HCT116 (cell line): ENCODE data around the gene STIM2. TPM values are rescaled to one million over a fixed set of nuclear protein-coding genes. Genes with fewer than 3 reads are reported as not detected.

Experiments
- ATAC-seq: fragments of 200-7000 bp; cut with Tn5 transposase; 2 replicates; pipeline ENCODE4 v1.9.1; 2020; ENCODE audit warnings: mild to moderate bottlenecking, moderate library complexity
- BruUV-seq: library from RNA; stranded (reverse); fragments of 400-500 nt; replicated peaks from 2 replicates; lab custom pipeline; 2021; lab: Mats Ljungman, UMichigan
- CTCF ChIA-PET: fragments of 300-600 bp; sonication (Branson Sonifier 250); formaldehyde crosslinking; loops from one replicate; lab custom pipeline; 2021; ENCODE audit warnings: antibody characterized with exemption; lab: Charles Lee
- POLR2A ChIA-PET: fragments of 300-600, 350-600 bp; sonication (Branson Sonifier 250); formaldehyde crosslinking; loops from one replicate; lab custom pipeline; 2021; ENCODE audit warnings: antibody characterized with exemption; lab: Charles Lee
- RAD21 ChIA-PET, 2 experiments: fragments of 300-600 bp; sonication (Branson Sonifier 250); formaldehyde crosslinking; loops; one replicate each; lab custom pipeline; 2023; ENCODE audit warnings: low total read pairs in 2 of 2; ENCODE audit not compliant: uncharacterized antibody in 2 of 2, unreplicated experiment in 2 of 2, low non-redundant PET in 1 of 2; lab: Charles Lee
- DNase-seq: peaks from one replicate; pipeline ENCODE4 v3.0.0-alpha.2; 2010; ENCODE audit warnings: low read depth, low spot score
- H2AFZ ChIP-seq: fragments of 200-600 bp; shearing (Covaris generic), sonication (generic); 2 replicates; pipeline ENCODE4 v1.6.1; 2017; ENCODE audit warnings: low read depth, mixed run types, mixed read lengths, antibody characterized with exemption, low read length; ENCODE audit not compliant: poor library complexity, severe bottlenecking
- H3K27ac ChIP-seq: 2 replicates; pipeline ENCODE4 v1.5.1; 2012; ENCODE audit warnings: low read depth, low read length
- H3K27me3 ChIP-seq: fragments of 200-600 bp; sonication (generic); 2 replicates; pipeline ENCODE4 v1.6.1; 2016; ENCODE audit warnings: mixed run types, low read length, mixed read lengths; ENCODE audit not compliant: insufficient read depth
- H3K36me3 ChIP-seq, 2 experiments: fragments of 200-500 bp in 1 of 2; fragments of 200-600 bp in 1 of 2; sonication (Bioruptor generic) in 1 of 2; sonication (generic) in 1 of 2; 2 replicates each; pipeline versions ENCODE4 v1.5.1 to v1.6.1; 2014 to 2016; ENCODE audit warnings: low read length in 2 of 2, inconsistent platforms in 1 of 2, mixed read lengths in 1 of 2, mixed run types in 1 of 2; ENCODE audit not compliant: insufficient read depth in 2 of 2, control insufficient read depth in 1 of 2
- H3K4me1 ChIP-seq, 2 experiments: fragments of 200-600 bp in 1 of 2; sonication (generic) in 1 of 2; 2 replicates each; pipeline versions ENCODE4 v1.5.1 to v1.6.1; 2012 to 2017; ENCODE audit warnings: low read length in 2 of 2, inconsistent platforms in 1 of 2, mild to moderate bottlenecking in 1 of 2, mixed read lengths in 1 of 2, mixed run types in 1 of 2, moderate library complexity in 1 of 2; ENCODE audit not compliant: insufficient read depth in 2 of 2, control insufficient read depth in 1 of 2
- H3K4me2 ChIP-seq: fragments of 200-600 bp; sonication (generic); 2 replicates; pipeline ENCODE4 v1.6.1; 2017; ENCODE audit warnings: mixed run types, low read length, mixed read lengths
- H3K4me3 ChIP-seq, 2 experiments: fragments of 200-600 bp in 1 of 2; sonication (generic) in 1 of 2; replicated peaks in 1 of 2; 2 replicates each; pipeline ENCODE4 v1.5.1; 2011 to 2016; ENCODE audit warnings: low read length in 2 of 2, control low read depth in 1 of 2, low read depth in 1 of 2, mild to moderate bottlenecking in 1 of 2, mixed read lengths in 1 of 2, mixed run types in 1 of 2
- H3K79me2 ChIP-seq: fragments of 200-600 bp; sonication (generic); 2 replicates; pipeline ENCODE4 v1.6.1; 2017; ENCODE audit warnings: mild to moderate bottlenecking, mixed run types, low read length, moderate library complexity, mixed read lengths; ENCODE audit not compliant: insufficient read depth
- H3K9ac ChIP-seq: fragments of 200-600 bp; sonication (generic); 2 replicates; pipeline ENCODE4 v1.6.1; 2016; ENCODE audit warnings: low read length, mixed read lengths
- H3K9me2 ChIP-seq: fragments of 200-600 bp; sonication (generic), shearing (Covaris generic); 2 replicates; pipeline ENCODE4 v1.6.1; 2017; ENCODE audit warnings: mixed run types, mild to moderate bottlenecking, moderate library complexity; ENCODE audit not compliant: insufficient read depth
- H3K9me3 ChIP-seq, 2 experiments: fragments of 200-500 bp in 1 of 2; fragments of 200-600 bp in 1 of 2; sonication (Bioruptor generic) in 1 of 2; sonication (generic) in 1 of 2; 2 replicates each; pipeline ENCODE4 v1.6.1; 2014 to 2017; ENCODE audit warnings: low read length in 2 of 2, mixed read lengths in 2 of 2, inconsistent platforms in 1 of 2, low read depth in 1 of 2, mild to moderate bottlenecking in 1 of 2, mixed run types in 1 of 2, moderate library complexity in 1 of 2; ENCODE audit not compliant: control insufficient read depth in 1 of 2, insufficient read depth in 1 of 2
- H4K20me1 ChIP-seq: fragments of 200-600 bp; sonication (generic), shearing (Covaris generic); 2 replicates; pipeline ENCODE4 v1.6.1; 2017; ENCODE audit warnings: mixed run types, mild to moderate bottlenecking, moderate library complexity; ENCODE audit not compliant: insufficient read depth
- CTCF ChIP-seq, 3 experiments: fragments of 200-600 bp in 1 of 3; sonication (generic) in 1 of 3; IDR thresholded peaks in 2 of 3; conservative IDR thresholded peaks in 1 of 3; 2 replicates each; pipeline ENCODE4 v1.5.1; 2012 to 2017; ENCODE audit warnings: low read depth in 2 of 3, low read length in 2 of 3, antibody characterized with exemption in 1 of 3, borderline replicate concordance in 1 of 3, control low read depth in 1 of 3, mild to moderate bottlenecking in 1 of 3, mixed read lengths in 1 of 3, mixed run types in 1 of 3, moderate library complexity in 1 of 3; ENCODE audit not compliant: insufficient read depth in 1 of 3
- ELF1 ChIP-seq: IDR thresholded peaks from 2 replicates; pipeline ENCODE4 v1.6.1; 2012; ENCODE audit warnings: low read depth, borderline replicate concordance
- FOSL1 ChIP-seq: IDR thresholded peaks from 2 replicates; pipeline ENCODE4 v1.6.1; 2012; ENCODE audit warnings: low read depth
- JUND ChIP-seq: IDR thresholded peaks from 2 replicates; pipeline ENCODE4 v1.6.1; 2012
- POLR2A ChIP-seq: IDR thresholded peaks from 2 replicates; pipeline ENCODE4 v1.7.0; 2011; ENCODE audit warnings: borderline replicate concordance; ENCODE audit not compliant: insufficient read depth, insufficient read length; ENCODE audit errors: extremely low read depth
- SP1 ChIP-seq: IDR thresholded peaks from 2 replicates; pipeline ENCODE4 v1.6.1; 2012; ENCODE audit warnings: low read depth
- SRF ChIP-seq: IDR thresholded peaks from 2 replicates; pipeline ENCODE4 v1.6.1; 2012; ENCODE audit warnings: low read depth
- TCF7L2 ChIP-seq: IDR thresholded peaks from 2 replicates; pipeline ENCODE4 v1.7.0; 2011; ENCODE audit warnings: borderline replicate concordance, inconsistent platforms; ENCODE audit not compliant: insufficient read depth, insufficient read length; ENCODE audit errors: extremely low read depth
- YY1 ChIP-seq: IDR thresholded peaks from 2 replicates; pipeline ENCODE4 v1.6.1; 2011; ENCODE audit warnings: low read length, low read depth, moderate library complexity, mild to moderate bottlenecking; ENCODE audit not compliant: insufficient replicate concordance; ENCODE audit errors: extremely low read depth
- ZNF274 ChIP-seq: fragments of 200-500 bp; sonication (Bioruptor generic); IDR thresholded peaks from 2 replicates; pipeline ENCODE4 v1.6.1; 2014; ENCODE audit warnings: mild to moderate bottlenecking, low read depth, low read length, inconsistent platforms
- intact Hi-C: fragments of 100-400 bp; cut with micrococcal nuclease; formaldehyde crosslinking; loops from 2 replicates; pipeline ENCODE4 v1.10.0; 2022
- total RNA-seq: library from RNA; stranded (reverse); gene quantifications from one replicate; pipeline ENCODE4 v1.2.1, GENCODE V29; 2021; ENCODE audit not compliant: unreplicated experiment

STIM2 gene
- total RNA-seq, 1 experiment from 2014 or later = 65.9 TPM

- RAD21 ChIA-PET = no interaction called here
- Histone ChIP-seq H3K9me2 (no peaks in the 10 kb centered on the region), H3K79me2 (no peaks in the 10 kb centered on the region), H2AFZ (no peak overlapping the region), H3K9me3 (no peaks in the 10 kb centered on the region), H3K27me3 (no peaks in the 10 kb centered on the region), H3K36me3 (no peaks in the 10 kb centered on the region), H3K4me1 (no peaks in the 10 kb centered on the region), H3K27ac (no peak overlapping the region), H3K4me2 (no peak overlapping the region), H3K4me3 (no peak overlapping the region), H4K20me1 (no peaks in the 10 kb centered on the region), H3K9ac (no peak overlapping the region)
- DNase-seq = no peak
- TF ChIP-seq ELF1 (no peak), YY1 (no peak), SP1 (no peak), JUND (no peak), ZNF274 (no peak), POLR2A (no peak), CTCF (IDR thresholded peaks at IDR 0.05 in 2 of 3, conservative IDR thresholded peaks at IDR 0.05 in 1 of 3; ENCODE audit: borderline replicate concordance in 1 of 3, insufficient read depth in 1 of 3, low read depth in 2 of 3, low read length in 2 of 3) (no peak), SRF (no peak), FOSL1 (no peak), TCF7L2 (no peak)
- intact Hi-C loops = no loop called here
- POLR2A ChIA-PET = no interaction called here
- no peak for ATAC-seq
- no TSS peak for BruUV-seq
- CTCF ChIA-PET = no interaction called here
Measured at GRCh38 chr4:26850528-26850927, 10.1 kb upstream of the STIM2 start.
